Right atrium auricular region (tissue), 2 donors: ENCODE data around the gene FADS3. TPM values are rescaled to one million over a fixed set of nuclear protein-coding genes. Genes with fewer than 3 reads are reported as not detected.
A peak's percentile ranks its signal among the peaks of the same experiment; 100 is the strongest.

Experiments used
- DNase-seq: peaks from one replicate; pipeline ENCODE4 v3.0.0-alpha.2; 2019; ENCODE audit warnings: low spot score
- H3K27ac ChIP-seq, 2 donors: fragments of 200-600 bp; sonication (generic); 1 replicate in 1 of 2; 2 replicates in 1 of 2; pipeline ENCODE4 v1.5.1; 2016 to 2019
- H3K27me3 ChIP-seq, 2 donors: fragments of 200-600 bp; sonication (generic); one replicate each; pipeline versions ENCODE4 v1.5.1 to v1.6.0; 2017 to 2019
- H3K36me3 ChIP-seq: fragments of 200-600 bp; sonication (generic); one replicate; pipeline ENCODE4 v1.5.1; 2016
- H3K4me1 ChIP-seq, 2 donors: fragments of 200-600 bp; sonication (generic); one replicate each; pipeline versions ENCODE4 v1.5.1 to v1.6.0; 2017 to 2019
- H3K4me3 ChIP-seq, 2 donors: fragments of 200-600 bp; sonication (generic); 1 replicate in 1 of 2; 2 replicates in 1 of 2; pipeline ENCODE4 v1.5.1; 2017 to 2019; ENCODE audit warnings: mild to moderate bottlenecking in 1 of 2, moderate library complexity in 1 of 2
- H3K9me3 ChIP-seq, 2 donors: fragments of 200-600 bp; sonication (generic); one replicate each; pipeline ENCODE4 v1.5.1; 2019
- CTCF ChIP-seq, 2 donors: fragments of 200-600 bp; sonication (generic); IDR thresholded peaks; one replicate each; pipeline ENCODE4 v1.5.1; 2019; ENCODE audit warnings: antibody characterized with exemption in 2 of 2
- total RNA-seq, 2 donors: library from RNA; depleted of rRNA; stranded (reverse); fragments of >200 nt; gene quantifications; one replicate each; pipeline ENCODE4 v1.1.0, GENCODE V29; 2016

The FADS3 gene
- total RNA-seq, 2 donors from 2014 or later = 48.7 to 93.0 TPM

DNA sequence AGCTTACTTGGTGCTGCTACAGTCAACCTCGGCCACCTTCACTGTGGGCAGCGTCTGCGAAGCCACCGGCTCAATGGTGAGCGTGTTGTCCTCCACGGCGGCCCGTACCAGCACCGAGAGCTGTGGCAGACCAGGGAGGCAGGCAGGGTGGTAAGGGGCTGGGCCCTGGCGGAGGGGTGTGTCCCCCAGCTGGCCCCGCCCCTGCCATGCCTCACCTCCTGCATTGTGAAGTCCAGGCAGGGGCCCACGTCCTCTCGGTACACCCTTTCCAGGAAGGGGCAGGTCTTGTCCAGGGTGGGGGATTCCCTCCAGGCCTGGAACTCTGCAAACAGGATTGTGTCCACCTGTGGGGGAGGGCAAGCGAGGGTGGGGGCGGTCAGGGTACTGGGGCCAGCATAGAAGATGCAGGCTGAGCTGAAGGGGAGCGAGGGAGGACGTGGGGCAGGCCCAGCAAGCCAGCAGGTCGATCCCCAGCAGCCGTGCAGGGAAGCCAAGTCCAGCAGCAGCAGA is 13.2 kb upstream of the FADS3 start:
- peak overlapping the region in 1 of 2 donors; percentile 42 for H3K27ac ChIP-seq

GRCh38 chr11:61903845-61904244 is 12.5 kb upstream of the FADS3 start:
- peaks cover 35% of the 10 kb centered on the region for H3K36me3 ChIP-seq
- peak overlapping the region in 1 of 2 donors; percentile 38 for H3K4me3 ChIP-seq

More for the DNA sequence above, 13.2 kb upstream of the FADS3 start:
- no peaks in the 10 kb centered on the region for H3K27me3 ChIP-seq
- H3K4me1 ChIP-seq = peaks cover 0 to 18% of the 10 kb centered on the region in 2 donors
- H3K36me3 ChIP-seq = peaks cover 34% of the 10 kb centered on the region
- TF ChIP-seq CTCF (IDR thresholded peaks at IDR 0.05) = no peak
- no peaks in the 10 kb centered on the region for H3K9me3 ChIP-seq
- H3K4me3 ChIP-seq = peak overlapping the region in 1 of 2 donors; percentile 38
- DNase-seq = no peak

GRCh38 chr11:61902313-61902712 is 11.0 kb upstream of the FADS3 start:
- DNase-seq = no peak
- no peak overlapping the region for H3K27ac ChIP-seq
- H3K9me3 ChIP-seq = no peaks in the 10 kb centered on the region
- H3K4me3 ChIP-seq = no peak overlapping the region
- peaks cover 0 to 12% of the 10 kb centered on the region in 2 donors for H3K4me1 ChIP-seq
- TF ChIP-seq CTCF (IDR thresholded peaks at IDR 0.05) = no peak
- peaks cover 31% of the 10 kb centered on the region for H3K36me3 ChIP-seq
- no peaks in the 10 kb centered on the region for H3K27me3 ChIP-seq

More at GRCh38 chr11:61903845-61904244, 12.5 kb upstream of the FADS3 start:
- Histone ChIP-seq H3K27ac (peak overlapping the region in 1 of 2 donors; percentile 42), H3K4me1 (peaks cover 0 to 17% of the 10 kb centered on the region in 2 donors), H3K27me3 (no peaks in the 10 kb centered on the region), H3K9me3 (no peaks in the 10 kb centered on the region)
- no peak for DNase-seq
- no peak for TF ChIP-seq CTCF (IDR thresholded peaks at IDR 0.05)

GRCh38 chr11:61901397-61901796 is 10.1 kb upstream of the FADS3 start:
- no peak for DNase-seq
- H3K4me3 ChIP-seq = no peak overlapping the region
- H3K27ac ChIP-seq = peak overlapping the region in 1 of 2 donors; percentile 8
- H3K36me3 ChIP-seq = peaks cover 27% of the 10 kb centered on the region
- no peak for TF ChIP-seq CTCF (IDR thresholded peaks at IDR 0.05)
- no peaks in the 10 kb centered on the region for H3K27me3 ChIP-seq
- H3K9me3 ChIP-seq = no peaks in the 10 kb centered on the region
- H3K4me1 ChIP-seq = peaks cover 0 to 12% of the 10 kb centered on the region in 2 donors

GRCh38 chr11:61900251-61900650 is 8.9 kb upstream of the FADS3 start:
- Histone ChIP-seq H3K36me3 (peaks cover 16% of the 10 kb centered on the region), H3K27me3 (no peaks in the 10 kb centered on the region), H3K27ac (no peak overlapping the region), H3K4me1 (peaks cover 0 to 12% of the 10 kb centered on the region in 2 donors), H3K9me3 (no peaks in the 10 kb centered on the region), H3K4me3 (no peak overlapping the region)
- no peak for DNase-seq
- no peak for TF ChIP-seq CTCF (IDR thresholded peaks at IDR 0.05)
